Cerebellar nuclear complex (tissue), 1 donor: ENCODE results near the gene SPAG5.

Source experiments
- DNase-seq, 2 experiments: peaks; one replicate each; lab custom pipeline; 2025; lab: John Stamatoyannopoulos, UW

Gene SPAG5

GRCh38 chr17:28547096-28547622 lies 51.7 kb downstream of the SPAG5 start:
- no peak for DNase-seq

- no peak for DNase-seq
Measured at GRCh38 chr17:28545787-28546415, 52.9 kb downstream of the SPAG5 start.

- no peak for DNase-seq
Measured at GRCh38 chr17:28545141-28545503, 53.7 kb downstream of the SPAG5 start.

DNA sequence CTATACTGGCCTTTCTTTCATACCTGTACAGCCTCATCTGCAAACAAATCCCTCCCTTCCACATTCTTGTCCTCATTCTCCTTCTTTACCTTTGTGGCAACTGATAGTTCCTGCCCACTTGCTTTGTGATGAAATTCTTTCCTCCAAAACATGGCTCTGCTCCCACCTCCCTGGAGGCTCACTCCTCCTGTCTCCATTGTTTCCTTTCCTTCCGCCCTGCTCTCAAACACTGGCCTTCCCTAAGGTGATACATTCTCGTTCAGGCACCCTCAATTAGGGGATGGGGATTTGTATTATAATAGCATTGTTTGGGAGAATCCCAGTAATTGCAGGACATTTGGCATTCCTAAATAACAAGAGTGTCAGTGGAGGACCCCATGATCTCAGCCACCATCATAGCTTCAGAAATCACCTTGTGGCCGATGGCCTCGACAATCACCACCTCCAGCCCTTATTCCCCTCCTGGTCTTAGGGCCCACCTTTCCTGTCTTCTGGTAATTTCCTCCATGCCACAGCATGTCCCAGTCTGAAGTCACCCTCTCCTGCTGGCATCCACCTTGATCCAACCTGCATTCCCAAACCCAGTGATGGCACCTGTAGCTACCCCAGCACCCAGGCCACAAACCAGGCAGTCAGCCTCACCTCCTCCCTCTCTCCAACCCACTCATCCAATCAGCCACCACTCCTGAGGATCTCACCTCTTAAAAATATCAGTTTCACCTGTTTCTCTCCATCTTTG lies 54.3 kb downstream of the SPAG5 start:
- DNase-seq: no peak

GRCh38 chr17:28541439-28541838 lies 57.4 kb downstream of the SPAG5 start:
- DNase-seq: no peak

DNA sequence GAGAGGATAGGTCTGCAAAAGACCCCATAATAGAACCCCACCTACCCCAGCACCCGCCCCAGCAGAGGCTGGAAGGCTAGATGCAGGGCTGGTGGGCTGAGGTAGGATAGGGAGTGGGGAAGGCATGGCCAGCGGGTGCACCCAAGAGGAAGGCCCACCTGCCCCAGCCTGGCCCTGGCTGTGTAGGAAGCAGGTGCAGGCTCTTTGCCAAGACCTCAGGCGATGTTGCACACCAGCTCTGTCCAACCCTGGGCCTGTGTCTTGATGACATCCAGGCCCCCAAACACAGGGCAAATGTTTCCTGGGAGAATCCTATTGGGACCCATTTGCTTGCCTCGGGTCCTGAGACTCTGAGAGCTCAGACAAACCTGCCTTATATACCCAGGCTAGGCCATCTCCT lies 58.6 kb downstream of the SPAG5 start:
- DNase-seq: no peak

DNA sequence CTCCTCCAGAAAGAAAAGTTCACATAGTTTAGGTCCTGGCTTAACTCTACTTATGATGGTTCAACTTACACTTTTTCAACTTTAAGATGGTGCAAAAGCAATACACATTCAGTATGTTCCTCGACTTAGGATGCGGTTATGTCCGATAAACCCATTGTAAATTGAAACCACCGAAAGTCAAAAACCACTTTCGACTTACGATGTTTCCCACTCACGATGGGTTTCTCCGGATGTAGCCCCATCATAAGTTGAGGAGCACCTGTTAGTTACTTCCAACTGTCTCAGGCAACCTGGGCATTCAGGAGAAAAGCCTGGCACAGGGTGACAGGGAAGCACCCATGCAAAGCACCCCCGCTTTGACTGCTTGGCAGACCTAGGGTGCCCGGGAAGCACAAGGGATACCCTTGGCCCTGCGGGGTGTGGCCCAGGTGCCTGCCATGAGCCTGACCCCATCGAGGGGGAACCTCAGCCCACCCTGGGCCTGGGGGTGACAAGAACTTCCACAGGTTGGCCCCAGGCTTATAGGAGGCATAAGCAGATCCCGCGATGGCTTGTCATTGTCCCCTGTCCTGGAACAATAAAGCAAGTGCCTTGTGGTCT lies 60.4 kb downstream of the SPAG5 start:
- DNase-seq: no peak

GRCh38 chr17:28537219-28537610 lies 61.6 kb downstream of the SPAG5 start:
- no peak for DNase-seq

DNA sequence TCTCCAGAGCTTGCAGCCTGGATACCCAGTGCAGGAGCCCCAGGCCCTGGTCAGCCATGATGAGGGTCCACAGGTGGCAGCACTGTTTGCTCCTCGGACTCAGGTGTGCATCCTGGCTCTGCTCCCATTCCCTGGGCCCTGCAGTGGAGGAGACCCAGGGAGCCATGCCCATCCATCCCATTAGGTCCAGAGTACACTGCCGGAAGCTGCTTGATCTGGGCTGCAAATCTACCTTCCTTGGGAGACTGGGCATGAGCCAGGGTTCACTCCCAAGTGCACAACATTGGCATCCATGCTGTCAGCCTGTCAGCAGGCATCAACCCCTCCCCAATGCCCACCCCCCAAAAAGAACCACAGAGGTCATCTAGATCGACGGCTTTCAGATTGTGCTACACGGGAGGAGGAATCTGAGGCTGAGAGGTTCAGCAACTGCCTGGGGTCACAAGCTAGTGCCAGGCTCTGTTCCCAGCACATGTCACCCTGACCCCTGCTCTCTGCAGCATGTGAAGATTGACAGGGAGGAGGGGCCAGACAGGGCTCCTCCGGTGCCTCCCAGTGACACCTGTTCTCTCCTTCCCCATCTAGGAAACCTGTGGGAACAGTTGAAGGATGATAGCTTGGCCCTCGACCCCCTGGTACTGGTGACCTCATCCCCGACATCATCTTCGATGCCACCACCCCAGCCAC lies 62.1 kb downstream of the SPAG5 start:
- DNase-seq: no peak

- no peak for DNase-seq
Measured at GRCh38 chr17:28534740-28535375, 64.0 kb downstream of the SPAG5 start.

DNA sequence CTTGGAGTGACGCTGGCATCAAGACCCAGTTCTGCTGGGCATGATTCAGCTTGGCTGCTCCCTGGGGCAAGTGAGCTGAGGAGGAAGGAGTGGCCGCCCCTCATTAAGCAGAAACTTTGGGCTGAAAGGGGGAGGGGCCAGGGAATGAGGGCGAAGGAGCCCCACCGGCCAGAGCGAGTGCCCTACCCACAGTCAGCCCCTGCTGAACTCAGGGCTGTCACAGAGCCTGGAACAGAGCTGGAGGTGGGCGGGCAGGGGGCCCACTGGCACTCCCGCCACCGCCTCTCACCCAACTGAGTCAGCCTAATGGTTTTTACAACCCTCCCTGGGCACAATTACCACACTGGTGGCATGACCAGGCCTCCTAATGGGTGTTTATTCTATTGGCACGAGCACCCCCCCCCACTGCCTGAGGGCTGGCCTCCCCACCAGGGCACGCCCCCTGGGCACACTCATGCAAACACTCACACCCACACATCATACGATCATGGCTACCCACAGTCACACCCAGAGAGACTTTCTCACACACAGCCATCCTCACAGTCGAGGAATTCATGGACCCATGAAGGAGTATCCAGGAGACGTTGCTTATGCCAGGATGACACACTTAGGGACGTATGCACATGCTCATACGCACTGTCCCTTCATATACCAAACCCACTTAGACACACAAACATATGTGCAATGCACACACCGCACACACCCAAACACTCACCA lies 65.6 kb downstream of the SPAG5 start:
- DNase-seq: no peak

GRCh38 chr17:28532050-28532960 lies 66.5 kb downstream of the SPAG5 start:
- no peak for DNase-seq

- no peak for DNase-seq
Measured at GRCh38 chr17:28530926-28531325, 67.9 kb downstream of the SPAG5 start.

DNA sequence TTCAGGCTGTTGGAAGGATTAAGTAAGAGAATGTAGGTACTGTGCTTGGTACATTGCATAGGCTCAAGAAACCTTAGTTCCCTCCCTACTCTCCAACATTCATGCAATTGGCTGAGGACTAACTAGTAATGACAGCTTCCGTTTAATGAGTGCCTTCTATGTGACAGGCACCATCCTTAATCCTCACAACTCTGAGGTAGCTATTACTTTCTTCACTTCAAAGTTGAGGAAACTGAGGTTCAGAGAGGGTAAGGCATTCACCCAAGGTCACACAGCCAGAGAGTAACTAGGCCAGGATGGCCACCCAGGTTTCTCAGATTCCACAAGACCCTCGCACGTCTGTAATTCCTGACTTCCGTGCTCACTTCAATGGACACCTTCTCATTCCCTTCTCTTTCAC lies 68.6 kb downstream of the SPAG5 start:
- DNase-seq: no peak

GRCh38 chr17:28529013-28529400 lies 69.8 kb downstream of the SPAG5 start:
- no peak for DNase-seq

- DNase-seq: no peak
Measured at GRCh38 chr17:28528327-28529012, 70.4 kb downstream of the SPAG5 start.

DNA sequence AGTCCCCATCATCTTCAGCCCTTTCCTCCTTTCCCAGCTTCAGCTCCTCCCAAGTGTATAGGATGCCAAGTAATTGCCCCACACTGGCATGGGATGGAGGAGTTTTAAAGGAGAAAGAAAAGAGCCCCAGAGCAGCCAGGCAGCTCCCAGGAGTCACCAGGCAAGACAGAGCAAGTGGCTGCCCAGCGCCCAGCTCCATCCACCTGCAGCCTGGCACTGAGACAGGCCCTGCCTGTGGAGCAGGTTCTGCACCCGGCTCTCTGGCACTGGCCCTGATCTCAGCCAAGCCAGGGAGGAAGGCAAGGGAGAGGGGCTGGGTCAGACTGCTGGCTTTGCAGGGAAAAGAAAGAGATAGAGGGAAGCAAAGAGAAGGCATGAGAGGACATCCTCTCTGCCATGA lies 71.0 kb downstream of the SPAG5 start:
- DNase-seq: no peak
